BJ (cell line): ENCODE results near the gene FAM83B. TPM values are rescaled to one million over a fixed set of nuclear protein-coding genes. Genes with fewer than 3 reads are reported as not detected.

Experiments
- CTCF ChIA-PET: fragments of 350-600 bp; formaldehyde crosslinking; extraction: SDS; loops from one replicate; lab custom pipeline; 2021; ENCODE audit warnings: antibody characterized with exemption, inconsistent platforms; lab: Yijun Ruan, JAX
- POLR2A ChIA-PET: fragments of 300-600 bp; sonication (Branson Sonifier 250); formaldehyde crosslinking; extraction: SDS; loops from one replicate; lab custom pipeline; 2021; ENCODE audit warnings: antibody characterized with exemption; lab: Charles Lee
- DNase-seq: peaks from one replicate; pipeline ENCODE4 v3.0.0-alpha.2; 2011; ENCODE audit warnings: low read depth
- H3K27me3 ChIP-seq: 2 replicates; pipeline ENCODE4 v1.6.0; 2011; ENCODE audit warnings: low read length; ENCODE audit not compliant: control insufficient read depth, insufficient read depth
- H3K36me3 ChIP-seq: 2 replicates; pipeline ENCODE4 v1.5.1; 2011; ENCODE audit warnings: low read length; ENCODE audit not compliant: control insufficient read depth, insufficient read depth
- H3K4me3 ChIP-seq: 2 replicates; pipeline ENCODE4 v1.5.1; 2011; ENCODE audit warnings: low read depth, mild to moderate bottlenecking, control low read depth, low read length
- CTCF ChIP-seq: IDR thresholded peaks from 2 replicates; pipeline ENCODE4 v1.5.1; 2011; ENCODE audit warnings: low read depth, mild to moderate bottlenecking, control low read depth, inconsistent platforms, low read length, moderate library complexity; ENCODE audit not compliant: insufficient read depth
- polyA plus RNA-seq: library from polyadenylated mRNA; depleted of rRNA; stranded (reverse); fragments of >200 nt; gene quantifications from 2 replicates; pipeline ENCODE4 v1.2.3, GENCODE V29; 2011

Gene FAM83B
- polyA plus RNA-seq, 1 experiment, result not detected

GRCh38 chr6:54981276-54981609 is 134.7 kb downstream of the FAM83B start:
- ChIA-PET CTCF (no interaction called here), POLR2A (no interaction called here)
- Histone ChIP-seq H3K4me3 (no peak overlapping the region), H3K27me3 (no peaks in the 10 kb centered on the region), H3K36me3 (no peaks in the 10 kb centered on the region)
- TF ChIP-seq CTCF, result no peak
- no peak for DNase-seq

DNA sequence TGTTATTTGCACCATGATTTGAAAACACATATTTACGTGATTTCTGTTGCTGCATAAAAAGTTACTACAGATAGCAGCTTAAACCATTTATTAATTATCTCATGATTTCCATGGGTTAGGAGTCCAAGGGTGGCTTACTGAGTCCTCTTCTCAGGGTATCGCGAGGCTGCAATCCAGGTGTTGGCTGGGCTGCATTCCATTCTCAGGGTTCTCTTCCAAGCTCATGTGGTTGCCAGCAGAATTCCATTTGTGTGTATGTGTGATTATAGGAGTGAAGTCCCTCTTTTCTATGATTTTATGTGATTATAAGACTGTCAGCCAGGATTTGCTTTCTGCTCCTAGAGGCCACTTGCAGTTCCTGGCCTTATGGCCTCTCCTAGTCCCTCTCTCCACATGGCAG is 135.1 kb downstream of the FAM83B start:
- ChIA-PET POLR2A (no interaction called here), CTCF (interaction anchor here (1.2 kb wide), 1 partner anchor 995 kb away, joined by 6 read pairs; no protein-coding TSS in a partner anchor)
- no peak overlapping the region for H3K4me3 ChIP-seq
- no peaks in the 10 kb centered on the region for H3K36me3 ChIP-seq
- TF ChIP-seq CTCF, result no peak
- no peaks in the 10 kb centered on the region for H3K27me3 ChIP-seq
- DNase-seq, result peak; percentile 16

DNA sequence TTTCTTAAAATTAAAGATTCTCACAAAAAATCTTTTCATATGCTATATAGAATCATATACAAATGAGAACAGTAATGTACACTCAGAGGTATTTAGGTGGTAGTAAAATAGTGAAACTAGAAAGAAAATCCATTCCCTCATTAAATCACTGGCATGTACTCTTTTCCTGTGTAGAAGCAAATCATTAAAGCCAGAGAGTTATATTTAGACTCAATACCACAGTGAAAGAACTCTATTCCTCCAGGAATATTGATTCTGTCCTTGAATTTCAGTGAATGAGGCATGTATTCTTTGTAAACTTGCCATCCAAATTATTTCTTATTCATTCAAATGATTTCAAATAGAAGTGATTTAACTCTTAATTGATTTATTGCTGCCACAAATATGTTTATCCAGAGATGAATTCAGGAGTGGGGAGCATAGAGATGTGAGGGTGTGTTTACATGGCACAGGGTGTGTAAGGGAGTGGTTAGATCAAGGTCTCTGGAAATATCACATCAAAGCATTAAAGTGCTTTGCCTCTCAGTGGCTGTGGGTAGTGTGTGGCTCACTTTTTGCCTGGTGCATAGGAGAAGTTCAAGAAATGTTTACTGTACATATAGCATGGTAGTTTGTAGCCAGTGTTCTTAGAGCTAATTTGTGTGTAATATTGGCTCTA is 141.2 kb downstream of the FAM83B start:
- no peak for DNase-seq
- ChIA-PET POLR2A (no interaction called here), CTCF (no interaction called here)
- no peak overlapping the region for H3K4me3 ChIP-seq
- no peak for TF ChIP-seq CTCF
- H3K36me3 ChIP-seq, result no peaks in the 10 kb centered on the region
- H3K27me3 ChIP-seq, result no peaks in the 10 kb centered on the region

DNA sequence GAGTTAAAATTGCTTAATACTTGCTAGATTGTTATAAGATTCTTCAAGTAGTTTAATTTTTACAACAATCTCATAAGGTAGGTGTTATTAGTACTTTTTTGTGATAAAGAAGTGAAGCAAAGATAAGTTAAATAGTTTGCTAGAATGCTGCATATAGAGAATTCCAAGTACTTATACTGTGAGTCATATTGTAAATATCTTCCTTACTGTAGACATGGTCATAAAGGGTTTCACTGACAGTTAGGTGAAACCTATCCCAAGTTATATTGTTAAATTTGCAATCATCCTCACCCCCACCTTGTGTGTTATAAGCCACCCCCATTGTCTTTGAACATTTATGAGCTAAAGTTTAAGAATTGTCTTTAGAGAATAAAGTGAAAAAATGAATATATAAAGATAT is 142.0 kb downstream of the FAM83B start:
- no peak for TF ChIP-seq CTCF
- Histone ChIP-seq H3K27me3 (no peaks in the 10 kb centered on the region), H3K4me3 (no peak overlapping the region), H3K36me3 (no peaks in the 10 kb centered on the region)
- no peak for DNase-seq
- POLR2A ChIA-PET, result no interaction called here
- CTCF ChIA-PET, result interaction anchor here (0.6 kb wide), 1 partner anchor 179 kb away, joined by 3 read pairs; no protein-coding TSS in a partner anchor

- H3K36me3 ChIP-seq, result no peaks in the 10 kb centered on the region
- ChIA-PET CTCF (no interaction called here), POLR2A (interaction anchor here (0.6 kb wide), 1 partner anchor 93 kb away, joined by 3 read pairs; no protein-coding TSS in a partner anchor)
- H3K4me3 ChIP-seq, result no peak overlapping the region
- H3K27me3 ChIP-seq, result no peaks in the 10 kb centered on the region
- no peak for TF ChIP-seq CTCF
- DNase-seq, result no peak
Observed at GRCh38 chr6:54990001-54990400, 143.4 kb downstream of the FAM83B start.
